ENCODE data around the gene UBE2L6.

Gene UBE2L6

DNA sequence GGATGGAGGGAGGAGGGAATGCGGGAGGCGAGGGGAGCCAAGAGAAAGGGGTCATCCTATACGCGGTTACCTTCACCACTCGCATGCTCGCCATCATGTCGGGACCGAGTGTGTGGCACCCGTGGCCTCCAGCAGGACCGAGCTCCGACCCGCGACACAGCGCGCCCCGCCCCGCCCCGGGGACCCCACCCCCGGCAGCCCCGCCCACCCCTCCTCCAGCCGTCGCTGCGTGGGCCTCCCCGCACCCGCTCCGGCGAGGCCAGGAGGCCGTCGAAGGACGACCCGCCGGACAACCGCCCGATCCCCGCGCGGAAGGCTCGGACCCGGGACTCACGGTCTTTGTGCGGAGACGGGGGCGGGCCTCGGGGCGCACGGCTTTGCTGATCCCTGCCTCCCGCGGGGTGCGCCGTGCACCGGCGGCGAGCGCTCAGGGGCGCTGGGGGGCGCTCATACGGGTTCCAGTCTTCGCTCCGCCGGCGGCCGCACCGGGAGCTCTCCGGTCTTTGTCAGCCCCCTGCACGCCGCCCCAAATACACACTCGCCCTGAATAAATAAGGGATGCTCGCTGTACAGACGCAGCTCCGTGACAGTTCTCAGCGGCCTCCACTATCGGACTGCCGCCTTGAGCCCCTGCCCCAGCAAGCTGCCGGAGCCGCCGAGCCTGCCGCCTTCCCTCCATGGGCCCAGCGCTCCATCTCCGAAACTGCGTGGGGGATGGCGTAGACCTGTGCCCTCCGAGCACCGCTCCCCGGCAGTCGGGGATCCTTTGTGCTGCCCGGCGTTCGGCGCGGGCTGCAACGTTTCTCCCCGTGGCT, at the start of gene UBE2L6:
Gene UBE2L6 (minus strand): TSS at position 158 of the 815 bp plus-strand sequence. CDS start 61 bp downstream, at position 97.
- DNase-seq, result peak in 1 of 2 experiments; percentile 5

DNA sequence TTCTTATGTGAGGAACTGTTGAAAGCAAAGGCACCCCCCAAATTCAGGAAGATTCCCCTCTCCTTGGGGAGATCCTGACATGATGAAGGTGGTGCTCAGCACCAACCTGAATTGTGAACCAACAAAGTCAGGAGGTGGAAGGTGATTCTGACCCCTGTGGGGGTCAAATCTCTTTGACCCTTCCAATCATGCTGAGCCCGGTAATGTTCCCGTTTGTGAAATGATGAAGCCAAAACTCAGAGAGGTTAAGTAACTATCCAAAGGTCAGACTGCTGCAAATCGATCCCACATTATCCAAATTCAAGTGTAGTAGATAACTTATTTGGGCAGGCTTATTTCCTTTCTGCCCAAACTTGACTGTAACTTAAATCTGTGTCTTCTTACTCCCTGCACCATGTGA, 49.1 kb upstream of the UBE2L6 start:
- no peak for DNase-seq

DNA sequence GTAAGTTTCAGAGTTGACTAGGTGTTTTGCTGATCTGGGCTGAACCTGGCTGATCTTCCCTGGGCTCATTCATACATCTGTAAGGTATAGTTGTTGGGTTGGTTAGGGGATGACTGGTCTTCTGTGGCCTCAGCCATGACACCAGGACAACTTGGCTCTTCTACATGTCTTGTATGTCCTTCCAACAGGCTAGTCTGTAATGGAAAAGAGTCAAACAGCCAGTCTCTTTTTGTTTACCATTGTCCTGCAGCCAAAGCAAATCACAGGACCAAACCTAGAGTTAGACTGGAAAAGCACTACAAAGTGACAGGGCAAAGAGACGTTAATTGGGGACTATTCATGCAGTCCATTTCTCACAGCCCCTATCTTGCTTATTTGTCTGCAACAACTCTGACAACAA, 47.8 kb upstream of the UBE2L6 start:
- DNase-seq, result no peak

DNA sequence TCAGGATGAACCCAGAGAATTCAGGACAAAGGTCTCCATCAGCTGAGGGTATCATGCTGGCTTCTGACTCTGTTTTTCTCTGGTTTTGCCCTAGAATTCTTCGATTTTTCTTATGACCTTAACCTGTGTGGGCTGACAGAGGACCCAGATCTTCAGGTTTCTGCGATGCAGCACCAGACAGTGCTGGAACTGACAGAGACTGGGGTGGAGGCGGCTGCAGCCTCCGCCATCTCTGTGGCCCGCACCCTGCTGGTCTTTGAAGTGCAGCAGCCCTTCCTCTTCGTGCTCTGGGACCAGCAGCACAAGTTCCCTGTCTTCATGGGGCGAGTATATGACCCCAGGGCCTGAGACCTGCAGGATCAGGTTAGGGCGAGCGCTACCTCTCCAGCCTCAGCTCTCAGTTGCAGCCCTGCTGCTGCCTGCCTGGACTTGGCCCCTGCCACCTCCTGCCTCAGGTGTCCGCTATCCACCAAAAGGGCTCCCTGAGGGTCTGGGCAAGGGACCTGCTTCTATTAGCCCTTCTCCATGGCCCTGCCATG, 46.8 kb upstream of the UBE2L6 start:
- DNase-seq, result no peak

DNA sequence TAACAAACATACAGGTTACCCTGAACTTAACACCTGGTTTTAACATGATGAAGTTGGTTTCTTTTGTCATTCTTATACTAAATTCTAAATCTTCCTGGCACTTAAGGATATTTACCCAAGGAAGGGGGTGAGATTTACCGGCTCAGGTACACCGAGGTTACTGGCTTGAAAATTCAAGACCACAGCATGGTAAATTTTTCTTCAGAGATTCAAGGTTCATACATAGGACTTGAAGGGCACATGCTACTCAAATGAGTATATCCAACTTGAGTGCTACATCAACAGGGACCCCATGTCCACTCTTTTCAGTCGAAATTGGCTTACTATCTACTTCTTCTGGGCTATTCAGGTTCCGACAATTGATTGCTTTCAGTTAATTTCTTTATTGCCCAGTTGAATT, 42.7 kb upstream of the UBE2L6 start:
- DNase-seq, result no peak

DNA sequence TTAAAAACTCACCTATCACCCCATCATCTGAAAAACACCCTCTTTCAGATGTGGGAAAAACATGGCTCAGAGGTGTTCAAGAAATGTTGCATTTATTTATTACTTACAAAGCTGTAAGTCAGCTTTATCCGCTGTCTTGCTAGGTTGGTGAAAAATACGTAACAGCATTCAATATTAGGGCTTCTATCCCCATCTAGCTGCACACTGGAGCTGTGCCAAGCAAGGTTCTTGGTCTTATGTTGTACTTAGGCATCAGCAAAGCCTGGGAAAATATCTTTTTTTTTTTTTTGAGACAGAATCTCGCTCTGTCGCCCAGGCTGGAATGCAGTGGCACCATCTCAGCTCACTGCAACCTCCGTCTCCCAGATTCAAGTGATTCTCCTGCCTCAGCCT, 37.6 kb upstream of the UBE2L6 start:
- no peak for DNase-seq

DNA sequence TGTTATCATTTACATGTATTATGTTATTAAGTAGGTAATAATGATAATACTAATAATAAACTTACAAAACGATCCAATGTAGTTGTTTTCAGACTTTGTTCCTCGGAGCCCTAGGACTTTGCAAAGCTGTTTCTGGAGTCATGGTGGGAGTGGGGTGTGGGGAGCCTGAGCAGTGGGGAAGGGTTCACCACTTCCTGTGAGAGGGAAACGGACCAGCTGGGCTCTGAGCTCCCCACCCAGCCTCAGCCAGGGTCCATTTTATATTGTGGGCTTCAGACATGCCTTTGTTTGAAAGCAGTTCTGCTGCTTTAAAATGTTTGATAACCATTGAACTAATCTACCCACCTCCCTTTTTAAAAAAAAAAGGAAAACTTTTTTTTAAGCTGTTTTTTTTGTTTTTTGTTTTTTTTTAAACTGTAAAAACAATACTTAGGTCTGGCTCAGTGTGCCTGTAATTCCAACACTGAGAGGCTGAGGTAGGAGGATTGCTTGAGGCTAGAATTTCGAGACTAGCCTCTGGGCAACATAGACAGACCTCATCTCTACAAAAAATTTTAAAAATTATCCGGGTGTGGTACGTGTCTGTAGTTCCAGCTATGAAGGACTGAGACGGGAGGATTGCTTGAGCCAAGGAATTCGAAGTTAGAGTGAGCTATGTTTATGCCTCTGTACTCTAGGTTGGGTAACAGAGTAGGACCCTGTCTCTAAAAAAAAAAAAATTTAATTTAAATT, 37.0 kb upstream of the UBE2L6 start:
- no peak for DNase-seq

DNA sequence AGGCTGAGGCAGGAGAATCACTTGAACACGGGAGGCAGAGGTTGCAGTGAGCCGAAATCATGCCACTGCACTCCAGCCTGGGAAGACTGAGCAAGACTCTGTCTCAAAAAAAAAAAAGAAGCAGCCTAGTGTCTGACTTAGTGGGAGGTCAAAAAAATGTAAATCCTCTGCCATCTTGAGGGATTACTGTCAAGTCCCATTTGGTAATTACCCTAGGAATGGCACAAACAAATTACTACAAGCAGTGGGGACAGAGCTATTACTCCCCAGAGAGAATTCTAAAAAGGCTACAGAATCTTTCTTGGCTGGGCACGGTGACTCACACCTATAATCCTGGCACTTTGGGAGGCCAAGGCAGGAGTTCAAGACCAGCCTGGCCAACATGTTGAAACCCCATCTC, 33.8 kb upstream of the UBE2L6 start:
- no peak for DNase-seq

DNA sequence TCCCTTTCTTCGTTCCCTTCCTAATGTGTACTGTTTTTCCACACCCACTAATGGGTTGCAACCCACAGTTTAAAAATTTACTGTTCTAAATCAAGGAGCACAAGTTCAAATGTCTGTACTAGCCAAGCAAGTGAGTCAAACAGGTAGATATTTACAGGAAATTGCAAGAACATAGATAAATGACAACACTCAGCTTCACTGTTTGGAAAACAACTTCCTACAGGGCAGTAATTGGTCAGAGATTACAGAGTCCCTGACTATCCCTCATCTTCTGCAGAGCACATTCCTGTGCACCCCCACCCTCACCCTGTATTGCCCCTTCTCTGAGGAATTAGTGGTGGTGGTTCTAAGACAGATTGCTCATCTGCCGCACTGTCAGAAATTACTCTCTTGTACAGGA, 31.9 kb upstream of the UBE2L6 start:
- DNase-seq, result no peak

DNA sequence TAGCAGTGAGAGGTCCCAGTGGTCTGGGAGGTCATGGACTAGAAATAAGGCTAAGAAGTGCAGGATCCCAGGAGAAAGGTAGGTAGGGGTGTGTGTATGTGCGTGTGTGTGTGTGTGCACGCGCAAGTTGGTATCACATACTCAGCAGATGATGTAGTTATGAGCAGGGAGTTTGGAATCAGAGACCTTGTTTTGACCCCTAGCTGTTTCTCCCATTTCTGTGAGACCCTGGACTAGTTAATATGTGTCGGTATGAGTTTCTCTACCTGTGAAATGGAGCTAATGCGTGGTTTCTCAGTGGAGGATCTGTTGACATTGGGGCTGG, 31.3 kb upstream of the UBE2L6 start:
- DNase-seq, result no peak

DNA sequence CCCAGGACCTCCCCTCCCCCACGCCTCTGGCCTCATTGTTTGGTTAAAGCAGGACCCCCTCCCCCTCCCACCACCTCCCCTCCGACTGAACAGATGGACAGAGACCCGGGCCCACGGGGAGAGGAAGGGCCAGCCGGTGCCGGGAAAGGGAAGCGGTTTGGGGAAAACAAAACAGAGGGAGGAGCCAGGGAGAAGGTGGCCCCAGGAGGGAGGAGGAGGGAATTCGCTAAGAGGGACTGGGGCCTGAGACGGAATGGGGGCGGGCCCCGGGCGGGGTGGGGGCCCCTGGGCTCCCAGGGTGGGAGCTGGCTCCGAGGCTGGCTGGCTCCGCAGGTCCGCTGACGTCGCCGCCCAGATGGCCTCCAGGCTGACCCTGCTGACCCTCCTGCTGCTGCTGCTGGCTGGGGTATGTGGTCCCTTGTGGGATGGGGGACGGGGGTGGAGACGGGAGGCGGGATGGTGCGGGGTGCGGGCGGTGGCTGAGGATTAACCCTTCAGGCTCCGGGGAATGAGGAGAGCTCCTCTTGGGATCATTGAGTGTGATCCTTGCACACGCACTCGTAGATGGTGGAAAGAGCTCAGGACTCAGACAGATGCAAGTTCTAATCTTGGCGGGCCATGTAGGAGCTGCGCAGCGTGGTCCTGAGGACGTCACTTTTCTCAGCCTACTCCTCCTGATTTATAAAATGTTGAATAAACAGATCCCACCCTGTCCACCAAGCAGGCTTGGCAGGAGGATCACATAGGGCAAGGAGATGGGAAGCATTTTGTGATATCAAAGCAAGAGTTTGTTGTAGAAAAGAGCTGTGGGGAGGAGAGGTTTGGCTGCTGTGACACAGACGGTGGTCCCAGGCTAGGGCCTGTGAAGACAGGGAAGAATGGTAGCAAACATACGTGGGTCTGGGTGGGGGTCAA, 30.7 kb upstream of the UBE2L6 start:
- DNase-seq, result no peak

DNA sequence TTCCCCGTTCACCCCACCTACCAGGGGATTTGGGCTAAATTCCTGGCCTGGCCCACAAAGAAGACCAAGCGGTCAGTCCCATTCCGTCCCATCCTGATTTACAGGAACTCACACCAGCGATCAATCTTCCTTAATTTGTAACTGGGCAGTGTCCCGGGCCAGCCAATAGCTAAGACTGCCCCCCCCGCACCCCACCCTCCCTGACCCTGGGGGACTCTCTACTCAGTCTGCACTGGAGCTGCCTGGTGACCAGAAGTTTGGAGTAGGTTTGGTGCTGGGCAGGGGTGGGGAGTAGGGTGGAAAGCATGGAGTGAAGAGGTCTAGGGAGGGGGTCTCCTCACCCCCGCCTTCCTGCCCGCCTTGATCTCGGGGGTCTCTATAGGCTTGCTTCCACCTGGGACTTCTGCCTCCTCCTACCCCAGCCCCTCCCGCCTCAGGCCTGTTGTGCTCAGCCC, 30.0 kb upstream of the UBE2L6 start, which contains the start of gene SERPING1:
Gene SERPING1 (plus strand): TSS at position 225 of the 455 bp plus-strand sequence. CDS start 586 bp downstream, outside the sequence.
- no peak for DNase-seq

DNA sequence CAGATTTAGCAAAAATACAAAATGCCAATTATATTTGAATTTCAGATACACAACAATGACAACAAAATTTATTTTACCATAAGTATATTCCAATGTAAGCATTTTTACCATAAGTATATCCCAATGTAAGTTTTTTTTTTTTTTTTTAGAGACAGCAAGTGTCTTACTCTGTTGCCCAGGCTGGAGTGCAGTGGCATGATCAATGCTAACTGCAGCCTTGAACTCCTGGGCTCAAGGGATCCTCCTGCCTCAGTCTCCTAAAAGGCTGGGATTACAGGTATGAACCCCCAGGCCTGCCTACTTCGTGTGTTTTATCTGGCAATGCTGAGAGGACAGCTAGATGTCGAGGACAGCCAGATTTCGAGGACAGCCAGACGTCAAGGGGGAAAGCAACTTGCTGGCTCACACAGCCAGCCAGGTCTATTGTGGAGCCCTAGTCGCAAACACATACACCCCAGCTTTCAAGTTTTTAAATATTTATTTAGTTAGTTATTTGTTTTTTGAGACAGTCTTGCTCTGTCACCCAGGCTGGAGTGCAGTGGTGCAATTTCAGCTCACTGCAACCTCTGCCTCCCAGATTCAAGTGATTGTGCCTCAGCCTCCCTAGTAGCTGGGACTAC, 28.9 kb upstream of the UBE2L6 start:
- no peak for DNase-seq

DNA sequence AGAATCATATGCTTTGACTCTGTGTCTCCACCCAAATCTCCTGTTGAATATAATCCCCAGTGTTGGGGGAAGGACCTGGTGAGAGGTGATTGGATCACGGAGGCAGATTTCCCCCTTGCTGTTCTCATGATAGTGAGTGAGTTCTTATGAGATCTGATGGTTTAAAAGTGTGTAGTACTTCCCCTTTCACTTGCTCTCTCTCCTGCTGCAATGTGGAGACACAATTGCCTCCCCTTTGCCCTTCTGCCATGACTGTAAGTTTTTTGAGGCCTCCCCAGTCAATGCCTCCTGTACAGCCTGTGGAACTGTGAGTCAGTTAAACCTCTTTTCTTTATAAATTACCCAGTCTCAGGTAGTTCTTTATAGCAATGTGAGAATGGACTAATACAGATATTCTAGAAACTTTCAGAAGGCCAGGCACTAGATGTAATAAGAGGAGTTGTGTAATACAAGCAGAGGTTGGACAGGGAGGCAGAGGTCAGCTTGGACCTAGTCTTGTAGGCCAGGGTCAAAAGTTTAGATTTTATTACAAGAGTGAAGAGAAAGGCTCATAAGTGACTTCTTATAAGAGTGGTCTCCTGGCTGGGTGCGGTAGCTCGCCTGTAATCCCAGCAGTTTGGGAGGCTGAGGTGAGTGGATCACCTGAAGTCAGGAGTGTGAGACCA, 20.7 kb upstream of the UBE2L6 start:
- DNase-seq, result no peak

DNA sequence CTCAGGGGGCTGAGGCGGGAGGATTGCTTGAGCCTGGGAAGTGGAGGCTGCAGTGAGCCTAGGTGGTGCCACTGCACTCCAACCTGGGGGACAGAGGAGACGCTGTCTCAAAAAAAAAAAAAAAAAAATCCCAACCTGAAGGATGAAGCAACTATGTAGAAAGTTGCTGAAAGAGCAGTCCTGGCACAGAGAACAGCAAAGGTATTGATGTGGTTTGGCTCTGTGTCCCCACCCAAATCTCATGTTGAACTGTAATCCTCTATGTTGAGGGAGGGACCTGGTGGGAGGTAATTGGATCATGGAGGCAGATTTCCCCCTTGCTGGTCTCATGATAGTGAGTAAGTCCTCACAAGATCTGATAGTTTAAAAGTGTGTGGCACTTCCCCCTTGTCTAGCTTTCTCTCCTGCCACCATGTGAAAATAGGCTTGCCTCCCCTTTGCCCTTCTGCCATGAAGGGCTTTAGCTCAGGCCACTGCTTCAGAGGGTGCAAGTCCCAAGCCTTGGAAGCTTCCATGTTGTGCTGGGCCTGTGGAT, 19.3 kb upstream of the UBE2L6 start:
- DNase-seq, result no peak

DNA sequence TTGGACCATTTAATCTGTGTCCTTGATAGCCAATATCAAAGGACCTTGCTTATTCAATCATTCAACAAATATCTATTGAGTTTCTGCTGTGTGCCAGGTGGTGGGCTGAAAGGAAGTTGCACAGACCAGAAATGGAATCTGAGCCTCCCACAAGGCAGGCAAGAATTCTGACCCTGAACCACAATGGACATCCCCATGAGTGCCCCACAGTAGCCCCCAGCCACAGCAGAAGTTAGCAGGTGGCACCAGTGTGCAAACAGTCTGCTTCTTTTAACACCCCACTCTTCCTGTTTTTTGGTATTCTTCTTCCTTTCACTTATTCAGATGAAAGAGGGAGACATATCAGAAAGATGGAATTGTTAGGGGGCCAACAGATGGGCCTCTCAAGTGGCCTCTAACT, 17.8 kb upstream of the UBE2L6 start:
- DNase-seq, result no peak

DNA sequence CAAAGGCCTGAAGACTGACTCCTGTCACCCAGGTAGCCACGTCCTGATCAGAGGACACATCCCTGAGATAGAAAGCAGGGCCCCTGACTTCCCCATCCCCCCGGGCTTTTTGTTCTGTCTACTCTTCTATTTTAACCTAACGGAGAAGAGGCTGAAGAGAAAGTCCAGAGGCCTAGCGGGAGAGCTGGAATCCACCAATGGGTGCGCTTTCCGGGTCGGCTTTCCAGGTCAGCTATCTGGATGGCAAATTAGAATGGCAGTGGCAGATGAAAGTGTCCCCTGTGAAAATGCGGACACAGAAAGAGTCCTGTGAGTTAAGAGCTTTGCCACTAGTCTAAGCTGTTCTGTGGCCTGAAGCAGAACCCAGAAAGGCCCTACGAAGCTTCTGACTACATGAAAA, 16.9 kb upstream of the UBE2L6 start:
- no peak for DNase-seq

DNA sequence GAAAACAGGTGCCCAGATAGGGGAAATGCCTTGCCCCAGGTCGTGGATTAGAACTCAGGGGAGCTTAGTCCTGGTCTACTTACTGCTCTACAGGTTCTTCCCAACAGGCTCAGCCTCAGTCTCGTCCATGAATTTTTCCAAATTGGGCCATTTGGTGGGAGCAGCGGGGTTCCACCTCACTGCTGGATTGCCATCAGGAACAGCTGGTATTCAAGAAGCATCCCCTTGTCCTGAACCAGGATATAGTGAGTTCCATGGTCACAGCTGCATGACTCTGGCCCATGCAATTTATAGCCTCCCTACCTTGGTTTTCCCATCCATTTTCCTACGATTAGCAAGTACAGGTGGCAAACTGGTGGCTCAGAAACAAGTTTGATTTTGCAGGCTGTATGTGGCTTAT, 6.6 kb upstream of the UBE2L6 start:
- DNase-seq, result no peak

DNA sequence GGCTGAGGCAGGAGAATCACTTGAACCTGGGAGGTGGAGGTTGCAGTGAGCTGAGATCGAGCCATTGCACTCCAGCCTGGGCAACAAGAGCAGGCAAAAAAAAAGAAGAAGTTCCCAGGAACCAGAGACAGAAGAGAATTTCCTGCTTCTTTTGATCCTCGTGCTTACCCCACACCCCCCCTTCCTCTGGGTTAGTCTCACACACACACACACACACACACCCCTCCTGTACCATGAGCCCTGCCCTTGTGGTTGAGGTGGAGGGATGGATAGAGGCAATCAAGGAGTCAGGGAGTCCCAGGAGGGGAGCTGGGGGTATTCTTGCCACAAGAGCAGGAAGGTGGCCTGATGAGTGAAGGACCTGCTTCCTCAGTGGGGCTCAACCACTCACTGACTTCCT, 4.1 kb upstream of the UBE2L6 start:
- DNase-seq, result no peak

DNA sequence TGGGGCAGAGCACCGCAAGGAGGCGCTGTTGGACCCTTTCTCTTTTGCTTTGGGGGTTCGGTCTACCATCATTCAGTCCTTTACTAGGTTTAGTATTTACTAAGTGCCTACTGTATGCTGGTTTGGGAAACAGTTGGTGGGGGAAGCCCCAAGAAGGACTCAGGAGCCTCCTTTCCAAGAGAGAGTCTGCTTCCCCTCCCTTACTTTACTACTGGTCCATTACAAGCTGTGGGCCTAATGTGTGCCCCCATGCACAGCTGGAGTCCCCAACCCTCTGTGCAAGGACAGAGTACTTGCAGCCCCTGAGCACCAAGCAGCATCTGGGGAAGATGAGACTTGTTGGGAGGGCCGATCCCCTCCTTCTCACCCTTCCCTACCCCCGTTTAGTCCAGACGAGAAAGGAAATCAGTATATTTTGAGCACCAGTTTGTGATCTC, 876 bp upstream of the UBE2L6 start:
- DNase-seq, result no peak

DNA sequence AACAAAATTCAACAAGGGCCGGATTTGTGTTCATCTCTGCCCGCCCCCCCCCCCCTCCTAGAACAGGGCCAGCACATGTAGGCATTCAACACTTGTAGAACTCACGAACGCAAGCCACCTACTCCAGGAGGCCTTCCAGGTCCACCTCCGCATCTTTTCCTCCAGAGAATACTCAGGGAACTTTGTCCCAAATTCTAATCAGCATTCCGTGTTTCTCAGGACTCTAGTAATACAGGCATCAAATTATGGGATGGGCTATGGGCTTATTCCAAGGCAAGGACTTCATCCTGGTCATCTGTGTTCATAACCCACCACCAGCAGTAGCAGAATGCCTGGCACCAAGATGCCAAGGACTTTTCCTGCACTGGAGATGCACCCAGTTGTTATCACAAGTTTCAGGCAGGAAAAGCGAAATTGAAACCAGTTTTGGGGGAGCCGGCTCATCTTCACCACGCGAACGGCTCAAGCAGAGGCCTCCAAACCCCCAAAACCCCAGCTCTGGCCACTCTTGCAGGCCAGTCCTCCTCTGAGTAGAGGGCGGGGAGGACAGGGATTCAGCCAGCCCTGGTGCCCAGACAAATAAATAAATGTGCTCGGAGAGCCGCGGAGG, 462 bp downstream of the UBE2L6 start:
- DNase-seq, result no peak

All from SHP77 (cell line).